ENCODE results near the gene SLC17A4.

SLC17A4 gene

GRCh38 chr6:25816252-25816651 lies 61.7 kb downstream of the SLC17A4 start:
- Histone ChIP-seq H3K4me1 (ENCODE audit: control insufficient read depth, insufficient read depth, low read length, poor library complexity, severe bottlenecking) (no peaks in the 10 kb centered on the region), H3K9me3 (ENCODE audit: control insufficient read depth, low read length) (no peaks in the 10 kb centered on the region), H3K27ac (ENCODE audit: low read depth, low read length, severe bottlenecking) (no peak overlapping the region), H3K4me3 (ENCODE audit: extremely low read depth, insufficient read depth, low read length, poor library complexity, severe bottlenecking) (no peak overlapping the region), H3K36me3 (ENCODE audit: control insufficient read depth, insufficient read depth, low read length) (no peaks in the 10 kb centered on the region)
- WGBS, 2 experiments (ENCODE audit: insufficient coverage in 2 of 2): 100% methylated on average over 2 of the region's 2 CpGs

- H3K9me3 ChIP-seq (ENCODE audit: control insufficient read depth, low read length): no peaks in the 10 kb centered on the region
- H3K4me3 ChIP-seq (ENCODE audit: extremely low read depth, insufficient read depth, low read length, poor library complexity, severe bottlenecking): no peak overlapping the region
- H3K4me1 ChIP-seq (ENCODE audit: control insufficient read depth, insufficient read depth, low read length, poor library complexity, severe bottlenecking): no peaks in the 10 kb centered on the region
- H3K27ac ChIP-seq (ENCODE audit: low read depth, low read length, severe bottlenecking): no peak overlapping the region
- no peaks in the 10 kb centered on the region for H3K36me3 ChIP-seq (ENCODE audit: control insufficient read depth, insufficient read depth, low read length)
These were observed 66.8 kb downstream of the SLC17A4 start for GRCh38 chr6:25821341-25821740.

- Histone ChIP-seq H3K4me1 (ENCODE audit: control insufficient read depth, insufficient read depth, low read length, poor library complexity, severe bottlenecking) (no peaks in the 10 kb centered on the region), H3K9me3 (ENCODE audit: control insufficient read depth, low read length) (no peaks in the 10 kb centered on the region), H3K36me3 (ENCODE audit: control insufficient read depth, insufficient read depth, low read length) (no peaks in the 10 kb centered on the region), H3K27ac (ENCODE audit: low read depth, low read length, severe bottlenecking) (no peak overlapping the region), H3K4me3 (ENCODE audit: extremely low read depth, insufficient read depth, low read length, poor library complexity, severe bottlenecking) (no peak overlapping the region)
- WGBS, 2 experiments (ENCODE audit: insufficient coverage in 2 of 2): no CpG with 5 or more reads among the region's 1 CpG
These were observed 74.8 kb downstream of the SLC17A4 start for GRCh38 chr6:25829375-25829774.

DNA sequence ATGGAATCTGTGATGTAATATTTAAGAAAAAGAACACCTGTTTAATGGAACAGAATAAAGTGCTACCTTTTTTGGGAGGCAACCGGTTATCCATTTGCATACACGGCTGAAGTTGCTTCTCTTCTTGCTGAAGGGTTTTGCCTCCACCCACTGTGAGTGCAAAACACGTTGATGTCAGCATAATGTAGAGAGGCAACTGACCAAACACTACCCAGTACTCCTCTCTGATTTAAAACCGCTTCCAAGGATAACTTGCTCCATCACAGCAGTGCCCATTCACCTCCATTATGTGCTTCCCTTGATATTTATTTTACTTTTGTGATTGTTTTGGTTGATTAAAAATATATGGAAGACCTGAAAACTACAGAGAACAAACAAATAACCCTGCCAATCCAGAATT lies 75.9 kb downstream of the SLC17A4 start:
- Histone ChIP-seq H3K27ac (ENCODE audit: low read depth, low read length, severe bottlenecking) (no peak overlapping the region), H3K4me1 (ENCODE audit: control insufficient read depth, insufficient read depth, low read length, poor library complexity, severe bottlenecking) (peaks cover 2% of the 10 kb centered on the region), H3K9me3 (ENCODE audit: control insufficient read depth, low read length) (no peaks in the 10 kb centered on the region), H3K4me3 (ENCODE audit: extremely low read depth, insufficient read depth, low read length, poor library complexity, severe bottlenecking) (no peak overlapping the region), H3K36me3 (ENCODE audit: control insufficient read depth, insufficient read depth, low read length) (no peaks in the 10 kb centered on the region)
- WGBS, 2 experiments (ENCODE audit: insufficient coverage in 2 of 2): 57 to 65% methylated on average over 3 of the region's 4 CpGs
